ENCODE data around the gene HLA-DRB1. TPM values are rescaled to one million over a fixed set of nuclear protein-coding genes. Genes with fewer than 3 reads are reported as not detected.
"Not testable (repeated sequence)": the region's sequence is repeated elsewhere in the genome, so short reads cannot be mapped to it uniquely, and the experiment has no call there.

Gene HLA-DRB1
- total RNA-seq (2014; rRNA removed; shearing (Covaris generic)) = 0.17 TPM in 1 of 2 replicates, not detected in the other

DNA sequence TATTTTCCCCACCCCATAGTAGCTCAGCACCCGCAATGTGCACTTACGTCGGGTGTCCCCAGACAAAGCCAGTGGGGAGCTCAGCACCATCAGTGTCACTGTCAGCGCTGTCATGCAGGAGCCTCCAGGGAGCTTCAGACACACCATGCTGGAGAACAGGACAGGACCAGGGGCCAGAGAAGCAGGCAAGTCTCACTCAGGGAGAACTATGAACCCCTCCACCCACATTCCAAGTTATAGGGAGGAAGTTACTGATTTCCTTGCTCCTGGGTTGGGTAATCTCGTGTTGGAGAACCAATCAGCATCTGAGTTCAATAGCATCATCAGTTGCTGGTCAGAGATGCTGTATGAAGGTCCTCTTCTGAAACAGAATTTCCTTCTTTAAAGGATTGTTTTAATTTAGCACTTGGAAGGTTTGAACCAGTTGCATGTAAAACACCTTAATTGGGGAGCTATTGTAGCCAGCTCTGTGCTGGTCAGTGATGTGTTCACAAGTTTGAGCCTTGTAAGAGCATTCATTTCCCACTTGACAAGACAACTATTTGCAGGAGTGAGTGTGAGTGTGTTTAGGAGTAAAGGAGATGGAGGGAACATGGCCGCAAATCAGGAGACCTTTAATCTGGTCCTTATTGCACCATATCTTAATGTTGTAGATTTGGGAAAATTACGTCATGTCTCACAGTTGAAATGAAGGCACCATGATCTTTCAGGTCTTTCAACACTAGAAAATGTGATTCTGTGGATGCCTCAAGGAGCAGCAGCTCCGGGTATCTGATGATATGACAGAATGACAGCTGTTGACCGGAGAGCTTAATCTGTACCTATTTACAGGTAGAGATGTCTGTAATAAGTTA lies at the start of gene HLA-DRB1:
HLA-DRB1 (minus strand) TSS at position 253 of the 854 bp plus-strand sequence; CDS start at position 147, 106 bp downstream.
- DNase-seq (ENCODE audit: low read depth) = peak; percentile 21

DNA sequence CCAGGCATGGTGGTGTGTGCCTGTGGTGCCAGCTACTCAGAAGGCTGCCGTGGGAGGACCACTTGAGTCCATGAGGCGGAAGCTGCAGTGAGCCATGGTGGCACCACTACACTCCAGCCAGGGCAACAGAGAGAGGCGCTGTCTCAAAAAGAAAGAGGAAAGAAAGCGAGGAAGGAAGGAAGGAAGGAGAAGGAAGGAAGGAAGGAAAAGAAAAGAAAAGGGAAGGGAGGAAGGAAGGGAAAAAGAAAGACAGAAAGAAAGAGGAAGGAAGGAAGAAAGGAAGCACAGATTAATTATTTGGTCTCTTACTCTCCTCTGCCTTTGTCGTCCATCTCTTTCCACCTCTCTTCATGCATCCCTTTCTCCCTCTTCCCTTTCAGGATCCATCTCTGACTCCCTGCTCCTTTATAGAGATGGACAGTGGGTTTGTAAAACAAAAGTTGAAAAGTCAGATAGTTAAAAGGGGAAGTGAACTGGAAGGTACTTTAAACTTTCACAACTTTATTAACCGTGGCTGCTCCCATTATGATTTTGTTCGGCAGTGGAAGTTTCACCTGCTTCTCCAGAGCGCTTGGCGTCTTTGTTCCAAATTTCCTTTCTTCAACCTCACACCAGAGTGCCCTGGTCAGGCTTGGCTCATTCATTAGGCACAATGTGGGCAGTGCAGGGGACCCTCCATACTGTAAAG lies 49.0 kb upstream of the HLA-DRB1 start:
- DNase-seq (ENCODE audit: low read depth) = no peak

DNA sequence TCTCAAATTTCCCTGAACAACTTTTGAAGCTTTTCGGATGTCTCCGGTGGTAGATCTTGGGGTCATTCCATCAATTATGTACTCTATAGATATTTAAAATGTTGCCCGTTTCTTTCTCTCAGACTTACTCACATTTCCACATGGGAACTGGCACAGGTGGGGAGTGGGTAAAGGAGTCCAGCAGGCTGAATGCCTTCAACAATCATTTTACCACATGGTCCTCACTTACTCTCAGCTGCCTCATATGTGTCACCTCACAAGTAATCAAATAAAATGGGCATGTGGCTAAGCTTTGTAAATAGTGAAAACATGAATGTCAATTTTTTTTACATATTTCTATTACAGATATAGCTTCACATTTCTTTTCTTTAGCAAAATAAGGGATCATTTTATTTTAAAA lies 48.2 kb upstream of the HLA-DRB1 start:
- no peak for DNase-seq (ENCODE audit: low read depth)

DNA sequence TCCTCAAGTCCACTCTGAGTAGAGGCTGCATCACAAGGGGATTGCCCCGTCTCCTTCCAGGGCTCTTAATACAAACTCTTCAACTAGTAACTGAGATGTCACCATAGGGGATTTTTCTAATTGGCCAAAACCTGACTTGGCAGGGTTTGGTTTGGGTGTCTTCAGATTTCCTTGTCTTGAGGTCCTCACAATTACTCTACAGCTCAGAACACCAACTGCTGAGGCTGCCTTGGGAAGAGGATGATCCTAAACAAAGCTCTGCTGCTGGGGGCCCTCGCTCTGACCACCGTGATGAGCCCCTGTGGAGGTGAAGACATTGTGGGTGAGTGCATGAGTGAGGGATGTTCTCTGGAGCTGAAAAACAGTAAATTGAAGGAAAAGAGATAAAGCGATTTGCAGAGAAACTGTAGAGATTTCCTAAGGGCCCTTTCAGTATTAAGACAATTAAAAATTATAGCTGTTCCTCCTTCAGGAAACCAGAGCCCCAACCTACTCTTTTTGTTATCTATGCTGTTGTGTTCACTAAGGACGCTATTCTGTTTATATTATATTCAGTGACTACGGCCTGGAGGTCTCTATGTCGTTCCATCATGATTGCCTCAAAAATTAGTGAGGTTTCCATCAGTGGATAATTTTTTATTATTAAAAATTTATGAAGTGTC lies 47.7 kb upstream of the HLA-DRB1 start, which contains the start of gene HLA-DQA1:
HLA-DQA1 (plus strand) TSS at position 188 of the 662 bp plus-strand sequence; CDS start at position 241, 53 bp downstream.
- DNase-seq (ENCODE audit: low read depth) = peak; percentile 4

DNA sequence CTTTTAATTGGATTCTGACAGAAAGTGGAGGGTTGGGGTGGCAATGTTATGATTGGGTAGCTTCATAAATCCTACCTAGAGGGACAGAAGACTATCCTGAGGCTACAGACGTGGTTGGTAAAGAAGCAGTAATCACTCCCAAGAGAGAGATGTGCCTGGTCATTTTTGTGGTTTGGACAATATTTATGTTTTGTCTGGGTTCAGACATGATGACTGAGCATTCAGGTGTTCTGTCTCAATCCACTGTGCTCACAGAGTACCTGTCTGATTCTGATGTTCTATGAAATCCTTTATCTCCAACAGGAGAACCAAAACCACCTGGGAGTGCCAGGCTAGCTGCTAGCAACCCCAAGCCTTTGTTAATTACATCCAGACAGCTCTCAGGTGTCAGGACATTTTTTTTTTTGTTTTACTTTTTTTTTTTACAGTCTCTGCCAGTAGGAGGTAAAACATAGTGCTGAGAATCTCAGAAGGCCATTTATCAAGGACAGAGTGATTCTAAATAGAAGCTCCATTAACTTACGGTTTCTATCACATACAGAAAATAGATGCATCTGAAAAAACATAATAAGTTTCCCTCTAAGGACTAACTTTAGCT lies 46.0 kb upstream of the HLA-DRB1 start:
- DNase-seq (ENCODE audit: low read depth) = no peak

DNA sequence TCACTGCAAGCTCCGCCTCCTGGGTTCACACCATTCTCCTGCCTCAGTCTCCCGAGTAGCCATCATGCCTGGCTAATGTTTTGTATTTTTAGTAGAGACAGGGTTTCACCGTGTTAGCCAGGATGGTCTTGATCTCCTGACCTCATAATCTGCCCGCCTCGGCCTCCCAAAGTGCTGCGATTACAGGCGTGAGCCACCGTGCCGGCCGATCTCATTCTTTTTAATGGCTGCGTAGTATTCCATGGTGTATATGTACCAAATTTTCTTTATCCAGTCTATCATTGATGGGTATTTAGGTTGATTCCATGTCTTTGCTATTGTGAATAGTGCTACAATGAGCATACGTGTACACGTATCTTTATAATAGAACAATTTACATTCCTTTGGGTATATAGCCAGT lies 40.1 kb upstream of the HLA-DRB1 start:
- DNase-seq (ENCODE audit: low read depth) = not testable (repeated sequence)

DNA sequence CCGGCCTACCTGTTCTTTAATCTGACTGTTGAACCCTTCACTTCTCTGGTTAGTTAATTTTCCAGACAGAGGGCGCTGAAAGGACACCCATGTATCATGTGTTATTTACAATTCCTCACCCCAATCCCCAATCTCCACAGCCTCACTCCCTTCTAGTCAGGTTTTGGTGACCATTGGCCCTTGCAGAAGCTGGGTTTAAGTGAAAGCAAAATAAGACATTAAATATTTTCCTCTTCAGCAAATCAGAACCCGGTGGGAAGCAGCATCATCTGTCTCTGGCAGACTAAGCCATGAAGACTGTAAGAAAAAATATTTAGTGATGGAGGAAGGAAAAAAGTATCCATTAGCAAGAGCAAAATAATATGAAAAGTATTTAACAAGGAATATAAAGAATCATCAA lies 38.2 kb upstream of the HLA-DRB1 start:
- peak; percentile 17 for DNase-seq (ENCODE audit: low read depth)

DNA sequence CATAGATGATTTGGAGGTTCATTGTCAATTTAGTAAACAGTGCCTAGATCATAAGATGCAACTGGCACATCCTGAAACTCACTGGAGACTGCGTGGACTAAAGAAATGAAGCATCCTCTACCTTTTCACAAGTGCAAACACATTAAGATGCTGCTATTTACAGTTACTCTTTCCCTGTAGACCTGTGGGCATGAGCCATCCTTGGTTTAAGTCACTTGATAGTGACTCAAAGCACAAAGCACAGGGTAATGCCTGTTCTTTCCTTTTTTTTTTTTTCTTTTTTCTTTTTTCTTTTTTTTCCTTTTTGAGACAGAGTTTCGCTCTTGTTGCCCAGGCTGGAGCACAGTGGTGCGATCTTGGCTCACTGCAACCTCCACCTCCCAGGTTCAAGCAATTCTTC lies 37.6 kb upstream of the HLA-DRB1 start:
- DNase-seq (ENCODE audit: low read depth) = no peak

DNA sequence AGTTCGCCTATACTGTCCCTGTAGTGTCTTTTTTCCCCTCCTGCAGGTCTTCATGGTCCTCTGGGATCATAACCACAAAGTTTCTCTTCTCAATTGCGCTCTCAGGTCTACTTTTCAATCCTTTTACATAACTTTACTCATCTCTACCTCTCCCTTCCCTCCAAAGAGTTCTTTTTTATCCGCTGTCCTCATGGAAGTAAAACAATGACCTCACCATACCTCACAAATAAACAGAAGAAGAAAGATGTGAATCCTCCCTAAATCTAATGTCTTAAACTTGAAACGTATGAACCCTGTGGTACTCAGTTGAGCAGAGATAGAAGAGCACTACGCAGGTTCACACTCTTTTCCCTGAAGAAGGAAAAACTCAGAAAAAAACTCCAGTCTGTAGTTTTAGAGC lies 35.5 kb upstream of the HLA-DRB1 start:
- no peak for DNase-seq (ENCODE audit: low read depth)

DNA sequence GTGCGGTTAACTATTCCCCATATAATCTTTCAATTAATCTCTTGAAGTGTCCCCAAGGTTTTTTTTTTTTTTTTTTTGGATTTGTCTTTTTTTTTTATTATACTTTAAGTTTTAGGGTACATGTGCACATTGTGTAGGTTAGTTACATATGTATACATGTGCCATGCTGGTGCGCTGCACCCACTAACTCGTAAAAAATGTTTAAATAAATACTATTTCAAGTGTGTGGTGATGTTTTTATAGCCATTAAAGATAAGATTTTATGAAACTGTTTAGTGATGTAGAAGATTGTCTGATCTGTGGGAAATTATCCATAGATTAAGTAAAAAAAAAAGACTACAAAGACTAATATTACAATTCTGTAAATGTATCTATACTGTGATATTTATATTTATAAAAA lies 34.9 kb upstream of the HLA-DRB1 start:
- no peak for DNase-seq (ENCODE audit: low read depth)

DNA sequence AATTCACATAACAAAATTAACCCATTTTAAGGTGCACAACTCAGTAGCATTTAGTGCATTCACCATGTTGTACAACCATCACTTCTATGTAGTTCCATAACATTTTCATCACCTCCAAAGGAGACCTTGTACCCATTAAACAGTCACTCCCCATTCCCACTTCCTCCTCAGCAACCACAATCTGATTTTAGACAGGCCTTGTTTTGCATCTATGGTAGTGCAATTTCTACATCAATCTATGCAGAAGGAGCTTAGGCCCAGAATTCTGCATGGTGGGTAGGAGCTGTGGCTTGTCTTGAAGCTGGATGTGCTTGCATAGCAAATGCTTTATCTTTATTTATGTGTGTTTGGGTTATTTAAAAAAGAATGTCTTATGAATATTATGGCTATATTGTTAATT lies 34.0 kb upstream of the HLA-DRB1 start:
- no peak for DNase-seq (ENCODE audit: low read depth)

DNA sequence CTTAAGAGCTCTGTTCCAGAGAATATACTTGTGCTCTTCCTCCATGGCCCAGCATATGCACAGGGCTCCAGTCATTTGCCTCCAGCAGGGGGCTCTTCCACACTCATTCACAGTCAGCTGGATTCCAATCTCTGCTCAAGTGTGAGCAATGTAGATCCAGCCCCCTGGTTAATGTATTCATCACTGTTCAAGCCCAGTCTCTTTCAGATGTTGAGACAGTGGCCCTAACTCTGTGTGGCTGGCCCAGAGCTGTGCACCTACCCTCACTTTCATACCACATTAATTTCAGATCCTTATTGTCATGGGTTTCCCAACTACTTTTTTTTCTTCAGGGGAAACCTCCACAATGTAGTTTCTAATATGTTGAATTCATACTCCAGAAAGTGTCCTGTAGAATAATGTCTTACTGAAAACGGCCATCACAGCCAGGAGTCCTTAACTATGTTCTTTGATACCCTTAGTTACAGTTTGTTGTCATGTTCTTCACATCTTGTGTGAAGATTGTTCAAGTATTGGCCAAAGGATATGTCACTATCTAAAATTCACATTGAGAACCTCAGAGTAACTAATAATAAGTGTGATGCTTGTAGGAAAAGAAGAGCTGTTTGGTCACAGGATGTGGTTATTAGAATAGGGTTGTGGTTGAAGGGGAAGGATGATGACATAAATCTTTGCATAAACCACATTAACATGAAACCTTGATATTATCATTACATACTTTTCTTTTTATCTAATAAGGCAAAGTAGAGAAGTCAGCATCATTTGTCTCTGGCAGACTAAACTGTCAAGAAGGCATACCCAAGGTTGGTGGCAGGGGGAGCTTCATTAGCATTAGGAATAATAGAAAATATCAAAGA lies 33.1 kb upstream of the HLA-DRB1 start:
- peak; percentile 44 for DNase-seq (ENCODE audit: low read depth)

DNA sequence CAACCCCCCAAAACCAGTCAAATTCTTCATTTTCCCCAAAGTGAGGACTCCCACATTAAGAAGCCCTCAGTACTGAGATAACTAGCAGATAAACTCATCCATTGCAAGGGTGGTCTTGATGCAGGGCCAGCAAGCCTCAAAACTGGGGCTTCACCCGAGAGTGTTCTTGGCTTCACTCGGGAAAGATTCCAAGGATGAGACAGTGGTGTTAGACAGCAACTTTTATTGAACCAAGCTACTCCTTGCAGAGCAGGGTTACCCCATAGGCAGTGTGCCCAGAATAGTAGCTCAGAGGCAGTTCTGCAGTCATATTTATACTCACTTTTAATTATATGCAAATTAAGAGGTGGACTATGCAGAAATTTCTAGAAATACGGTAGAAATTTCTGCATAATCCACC lies 31.7 kb upstream of the HLA-DRB1 start:
- DNase-seq (ENCODE audit: low read depth) = no peak

DNA sequence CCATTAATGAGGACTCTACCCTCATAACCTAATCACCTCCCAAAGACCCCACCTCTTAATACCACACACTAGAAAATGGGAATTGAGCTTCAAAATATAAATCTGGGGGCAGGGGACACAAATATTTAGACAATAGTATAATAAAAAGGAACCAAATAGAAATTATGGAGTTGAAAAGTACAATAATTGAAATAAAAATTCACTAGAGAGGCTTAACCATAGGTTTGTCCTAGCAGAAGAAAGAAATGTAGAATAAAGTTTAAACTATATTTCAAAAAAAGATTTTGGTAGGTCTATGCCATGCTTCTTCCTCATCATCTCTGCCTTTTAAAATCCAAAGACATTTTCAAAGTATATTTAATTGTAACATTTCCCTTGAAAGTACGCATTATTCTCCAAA lies 28.1 kb upstream of the HLA-DRB1 start:
- DNase-seq (ENCODE audit: low read depth) = no peak

DNA sequence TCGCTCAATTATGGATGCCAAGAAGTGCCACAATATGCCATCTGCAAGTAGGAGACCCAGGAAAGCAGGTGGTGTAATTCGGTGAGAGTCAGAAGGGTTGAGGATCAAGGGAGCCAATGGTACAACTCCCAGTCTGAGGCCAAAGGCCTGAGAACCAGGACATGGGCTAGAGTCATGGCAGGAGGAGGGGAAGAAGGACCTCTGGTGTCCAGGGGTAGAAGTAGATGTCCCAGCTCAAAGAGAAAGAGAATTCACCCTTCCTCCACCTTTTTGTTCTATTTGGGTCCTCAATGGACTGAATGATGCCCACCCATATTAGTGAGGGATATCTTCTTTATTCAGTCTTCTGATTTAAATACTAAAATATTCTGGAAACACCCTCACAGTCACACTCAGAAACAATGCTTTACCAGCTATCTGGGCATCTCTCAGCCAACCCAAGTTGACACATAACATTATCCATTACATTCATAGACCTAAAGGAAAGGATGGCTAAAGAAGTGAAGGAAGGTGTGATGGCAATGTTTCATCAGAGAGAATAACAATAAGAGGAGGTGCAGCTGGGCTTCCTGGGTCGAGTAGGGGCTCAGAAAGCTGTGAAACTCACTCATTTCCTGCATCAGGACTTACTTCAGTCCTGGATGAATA lies 26.4 kb upstream of the HLA-DRB1 start:
- no peak for DNase-seq (ENCODE audit: low read depth)

DNA sequence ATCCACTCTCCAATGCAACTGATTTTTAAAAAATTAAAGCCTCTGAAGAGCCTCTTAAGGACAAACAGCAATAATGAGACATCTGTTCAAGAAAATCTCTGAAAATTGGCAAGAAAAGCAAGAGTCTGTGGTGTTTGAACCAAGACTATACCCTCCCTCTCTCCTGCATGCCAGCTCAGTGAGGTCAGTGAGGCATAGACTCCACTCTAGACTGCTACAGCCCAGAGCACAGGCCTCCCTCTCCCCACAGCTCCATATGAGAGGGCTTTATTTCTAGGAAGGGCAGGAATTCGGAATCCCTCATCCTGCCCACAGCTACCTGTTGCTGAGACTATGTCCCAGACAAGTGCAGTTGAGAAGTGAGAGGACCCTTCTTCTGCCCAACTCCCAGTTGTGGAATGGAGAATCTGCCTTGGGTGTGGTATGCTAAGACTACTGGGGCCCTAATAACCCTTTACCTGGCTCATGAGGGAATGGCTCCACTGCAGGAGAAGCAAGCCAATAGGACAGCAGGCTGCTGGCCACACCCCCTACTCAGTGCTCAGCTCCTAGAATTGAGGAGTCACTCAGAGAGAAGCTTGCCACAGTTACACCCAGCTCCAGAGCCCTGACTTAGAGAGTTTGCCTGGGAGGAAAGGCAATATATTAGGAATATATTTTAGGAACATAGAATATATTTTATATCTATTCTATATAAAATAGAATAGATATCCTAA lies 24.9 kb upstream of the HLA-DRB1 start:
- DNase-seq (ENCODE audit: low read depth) = no peak

DNA sequence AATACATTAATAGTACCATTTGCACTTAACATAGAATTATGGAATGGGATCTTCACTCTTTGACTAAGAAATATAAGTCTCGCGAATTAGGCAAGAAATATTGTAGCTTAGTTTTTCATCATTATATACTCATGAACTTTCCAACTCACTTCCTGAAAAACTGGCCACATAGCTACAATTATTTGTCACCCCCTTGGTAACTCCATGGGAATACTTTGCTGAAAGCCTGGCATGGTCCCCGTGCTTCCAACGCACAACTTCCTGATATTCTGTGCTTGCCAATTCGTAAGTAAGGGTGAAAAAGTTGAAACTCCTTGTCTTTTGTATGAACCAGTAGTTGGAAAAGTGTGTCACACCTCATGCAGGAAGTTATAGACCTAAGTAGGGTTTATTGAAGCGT lies 23.8 kb upstream of the HLA-DRB1 start:
- DNase-seq (ENCODE audit: low read depth) = no peak

DNA sequence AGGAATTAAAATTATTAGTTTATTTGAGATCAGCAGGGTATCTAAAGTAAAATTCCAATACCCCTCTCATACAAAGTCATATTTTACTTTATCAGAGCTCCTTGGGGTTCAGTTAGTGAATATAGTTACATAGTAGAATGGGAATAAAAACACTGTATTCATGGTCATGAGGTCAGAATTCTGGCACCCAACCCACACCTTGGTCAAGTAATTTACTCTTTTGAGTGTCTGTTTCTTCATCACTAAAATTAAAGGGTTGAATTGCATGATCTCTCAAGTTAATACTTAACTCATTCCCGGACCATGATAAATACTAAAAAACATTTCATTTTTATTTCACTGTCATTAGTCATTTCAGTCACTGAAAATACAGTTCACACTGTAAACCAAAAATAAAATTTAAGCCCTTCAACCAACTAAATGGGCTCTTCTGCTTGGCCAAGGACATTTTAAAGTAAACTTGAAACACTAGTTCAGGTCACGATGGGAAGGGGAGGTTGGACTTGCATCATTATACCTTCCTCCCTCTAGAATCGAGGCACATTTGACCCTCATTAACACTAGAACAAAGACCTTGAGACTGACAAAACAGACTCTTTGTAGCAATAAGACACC lies 21.1 kb upstream of the HLA-DRB1 start:
- no peak for DNase-seq (ENCODE audit: low read depth)

Measured in M059J (cell line).